HEK293T (cell line): ENCODE results near the gene MYH10.
"Not testable (repeated sequence)": the region's sequence is repeated elsewhere in the genome, so short reads cannot be mapped to it uniquely, and the experiment has no call there.

ENCODE experiments used
- LEF1 ChIP-seq: fragments of 450-650 bp; IDR thresholded peaks from 2 replicates; pipeline ENCODE4 v1.6.1; 2017; ENCODE audit warnings: mild to moderate bottlenecking, borderline replicate concordance
- SUZ12 ChIP-seq: fragments of 450-650 bp; IDR thresholded peaks from 2 replicates; pipeline ENCODE4 v1.6.1; 2016; ENCODE audit warnings: mild to moderate bottlenecking
- TARDBP ChIP-seq: fragments of 450-650 bp; IDR thresholded peaks from 2 replicates; pipeline ENCODE4 v1.6.1; 2016

DNA sequence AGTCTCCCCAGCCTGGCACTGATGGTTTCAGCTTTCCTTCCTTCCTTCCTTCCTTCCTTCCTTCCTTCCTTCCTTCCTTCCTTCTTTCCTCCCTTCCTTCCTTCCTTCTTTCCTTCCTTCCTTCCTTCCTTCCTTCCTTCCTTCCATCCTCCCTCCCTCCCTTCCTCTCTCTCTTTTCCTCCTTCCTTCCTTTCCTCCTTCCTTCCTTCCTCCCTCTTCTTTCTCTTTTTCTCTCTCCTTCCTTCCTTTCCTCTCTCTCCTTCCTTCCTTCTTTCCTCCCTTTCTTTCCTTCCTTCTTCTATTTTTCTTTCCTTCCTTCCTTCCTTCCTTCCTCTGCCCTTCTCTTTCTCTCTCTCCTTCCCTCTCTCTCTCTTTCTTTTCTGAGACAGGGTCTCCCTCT is 30.2 kb upstream of the MYH10 start:
- not testable (repeated sequence) for TF ChIP-seq TARDBP, SUZ12, LEF1
